ENCODE results near the gene GRIA4. TPM values are rescaled to one million over a fixed set of nuclear protein-coding genes. Genes with fewer than 3 reads are reported as not detected.

GRIA4 gene
- total RNA-seq, 1 experiment from 2014 or later, result not detected

- BruUV-seq (replicated peaks), result no TSS peak
- CTCF ChIA-PET, result no interaction called here
- Mint-ChIP-seq H3K9me3 (ENCODE audit: unreplicated experiment) (no peaks in the 10 kb centered on the region), H3K27me3 (ENCODE audit: insufficient read depth, unreplicated experiment) (no peaks in the 10 kb centered on the region), H3K27ac (ENCODE audit: low read depth, unreplicated experiment) (no peak overlapping the region), H3K4me3 (ENCODE audit: unreplicated experiment) (no peak overlapping the region), H3K36me3 (ENCODE audit: insufficient read depth, unreplicated experiment) (no peaks in the 10 kb centered on the region), H3K4me1 (ENCODE audit: insufficient read depth, unreplicated experiment) (no peaks in the 10 kb centered on the region)
- POLR2A ChIA-PET, result no interaction called here
- intact Hi-C loops (cut with micrococcal nuclease), result no loop called here
- no peak for TF ChIP-seq CTCF (IDR thresholded peaks at IDR 0.05; ENCODE audit: unreplicated experiment)
- no peak for DNase-seq (ENCODE audit: unreplicated experiment)
Measured at GRCh38 chr11:105899772-105900171, 289.9 kb downstream of the GRIA4 start.

GRCh38 chr11:105900515-105901035, 290.7 kb downstream of the GRIA4 start:
- BruUV-seq (replicated peaks), result no TSS peak
- Mint-ChIP-seq H3K27ac (ENCODE audit: low read depth, unreplicated experiment) (no peak overlapping the region), H3K36me3 (ENCODE audit: insufficient read depth, unreplicated experiment) (no peaks in the 10 kb centered on the region), H3K27me3 (ENCODE audit: insufficient read depth, unreplicated experiment) (no peaks in the 10 kb centered on the region), H3K4me1 (ENCODE audit: insufficient read depth, unreplicated experiment) (no peaks in the 10 kb centered on the region), H3K9me3 (ENCODE audit: unreplicated experiment) (no peaks in the 10 kb centered on the region), H3K4me3 (ENCODE audit: unreplicated experiment) (no peak overlapping the region)
- DNase-seq (ENCODE audit: unreplicated experiment), result no peak
- POLR2A ChIA-PET, result no interaction called here
- CTCF ChIA-PET, result interaction anchor here (0.7 kb wide), 1 partner anchor 13 kb away, joined by 3 read pairs; no protein-coding TSS in a partner anchor
- intact Hi-C loops (cut with micrococcal nuclease), result no loop called here
- TF ChIP-seq CTCF (IDR thresholded peaks at IDR 0.05; ENCODE audit: unreplicated experiment), result no peak

- POLR2A ChIA-PET, result no interaction called here
- intact Hi-C loops (cut with micrococcal nuclease), result no loop called here
- Mint-ChIP-seq H3K4me3 (ENCODE audit: unreplicated experiment) (no peak overlapping the region), H3K4me1 (ENCODE audit: insufficient read depth, unreplicated experiment) (no peaks in the 10 kb centered on the region), H3K27me3 (ENCODE audit: insufficient read depth, unreplicated experiment) (no peaks in the 10 kb centered on the region), H3K9me3 (ENCODE audit: unreplicated experiment) (no peaks in the 10 kb centered on the region), H3K36me3 (ENCODE audit: insufficient read depth, unreplicated experiment) (no peaks in the 10 kb centered on the region), H3K27ac (ENCODE audit: low read depth, unreplicated experiment) (no peak overlapping the region)
- peak; percentile 13 for DNase-seq (ENCODE audit: unreplicated experiment)
- no TSS peak for BruUV-seq (replicated peaks)
- no peak for TF ChIP-seq CTCF (IDR thresholded peaks at IDR 0.05; ENCODE audit: unreplicated experiment)
- CTCF ChIA-PET, result no interaction called here
Measured at GRCh38 chr11:105903113-105903512, 293.2 kb downstream of the GRIA4 start.

DNA sequence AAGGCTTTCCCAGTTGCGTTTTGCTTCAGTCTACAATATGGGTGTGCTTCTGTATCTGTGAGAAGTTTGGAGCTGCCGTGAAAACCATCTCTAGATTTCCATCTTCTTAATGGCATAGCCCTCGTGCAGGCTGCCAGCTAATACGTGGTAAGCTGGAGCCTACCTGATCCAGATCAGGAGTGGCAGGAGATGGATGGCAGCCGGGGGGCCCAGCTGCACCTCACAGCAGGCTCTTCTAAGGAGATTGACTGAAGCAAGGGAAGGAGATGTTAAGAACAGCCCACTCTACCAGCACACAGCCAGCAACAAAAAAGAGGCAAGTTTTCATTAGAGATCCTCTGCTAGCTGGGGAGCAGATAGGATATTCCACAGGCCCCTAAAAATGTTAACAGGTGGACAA, 296.6 kb downstream of the GRIA4 start:
- Mint-ChIP-seq H3K4me3 (ENCODE audit: unreplicated experiment) (no peak overlapping the region), H3K36me3 (ENCODE audit: insufficient read depth, unreplicated experiment) (no peaks in the 10 kb centered on the region), H3K4me1 (ENCODE audit: insufficient read depth, unreplicated experiment) (peaks cover 9% of the 10 kb centered on the region), H3K27me3 (ENCODE audit: insufficient read depth, unreplicated experiment) (no peaks in the 10 kb centered on the region), H3K9me3 (ENCODE audit: unreplicated experiment) (no peaks in the 10 kb centered on the region), H3K27ac (ENCODE audit: low read depth, unreplicated experiment) (no peak overlapping the region)
- intact Hi-C loops (cut with micrococcal nuclease), result no loop called here
- BruUV-seq (replicated peaks), result no TSS peak
- TF ChIP-seq CTCF (IDR thresholded peaks at IDR 0.05; ENCODE audit: unreplicated experiment), result no peak
- no peak for DNase-seq (ENCODE audit: unreplicated experiment)
- POLR2A ChIA-PET, result interaction anchor here (0.8 to 1.0 kb wide), 2 partner anchors 10 to 16 kb away, joined by 3 to 4 read pairs; no protein-coding TSS in a partner anchor
- CTCF ChIA-PET, result interaction anchor here (0.6 to 1.1 kb wide), 3 partner anchors 19 to 272 kb away, joined by 3 read pairs; no protein-coding TSS in a partner anchor
